Measurements from ENCODE around the gene RPS21.

RPS21 gene

GRCh38 chr20:62396367-62397239 lies 9.7 kb downstream of the RPS21 start:
- no peak for DNase-seq (ENCODE audit: low spot score)

GRCh38 chr20:62398120-62398821 lies 11.4 kb downstream of the RPS21 start:
- no peak for DNase-seq (ENCODE audit: low spot score)

GRCh38 chr20:62400021-62400420 lies 13.1 kb downstream of the RPS21 start:
- DNase-seq (ENCODE audit: low spot score): no peak

GRCh38 chr20:62400541-62400940 lies 13.6 kb downstream of the RPS21 start:
- DNase-seq (ENCODE audit: low spot score): no peak

- no peak for DNase-seq (ENCODE audit: low spot score)
Observed at GRCh38 chr20:62401331-62401779, 14.5 kb downstream of the RPS21 start.

GRCh38 chr20:62402456-62403150 lies 15.7 kb downstream of the RPS21 start:
- no peak for DNase-seq (ENCODE audit: low spot score)

- DNase-seq (ENCODE audit: low spot score): no peak
Observed at GRCh38 chr20:62403331-62403730, 16.4 kb downstream of the RPS21 start.

GRCh38 chr20:62404112-62404665 lies 17.3 kb downstream of the RPS21 start:
- DNase-seq (ENCODE audit: low spot score): no peak

GRCh38 chr20:62404761-62405107 lies 17.8 kb downstream of the RPS21 start:
- DNase-seq (ENCODE audit: low spot score): no peak

GRCh38 chr20:62405108-62405980 lies 18.4 kb downstream of the RPS21 start:
- peak; percentile 55 for DNase-seq (ENCODE audit: low spot score)

GRCh38 chr20:62405981-62406513 lies 19.1 kb downstream of the RPS21 start:
- DNase-seq (ENCODE audit: low spot score): no peak

- no peak for DNase-seq (ENCODE audit: low spot score)
Observed at GRCh38 chr20:62406635-62407176, 19.8 kb downstream of the RPS21 start.

GRCh38 chr20:62407221-62407992 lies 20.5 kb downstream of the RPS21 start, which contains the start of gene CABLES2:
CABLES2 (minus strand) TSS chr20:62407285; CDS start chr20:62407276, 9 bp downstream.
- peak; percentile 95 for DNase-seq (ENCODE audit: low spot score)

GRCh38 chr20:62408055-62408454 lies 21.2 kb downstream of the RPS21 start:
- DNase-seq (ENCODE audit: low spot score): no peak

- no peak for DNase-seq (ENCODE audit: low spot score)
Observed at GRCh38 chr20:62408640-62409039, 21.7 kb downstream of the RPS21 start.

- no peak for DNase-seq (ENCODE audit: low spot score)
Observed at GRCh38 chr20:62409086-62409853, 22.4 kb downstream of the RPS21 start.

GRCh38 chr20:62409931-62410745 lies 23.2 kb downstream of the RPS21 start:
- DNase-seq (ENCODE audit: low spot score): peak; percentile 67

All from kidney tubule cell (primary cell).